Skeletal muscle satellite cell (primary cell): ENCODE data around the gene PCDHGA1.

Experiments
- H3K27me3 ChIP-seq: 2 replicates; pipeline ENCODE4 v1.7.0; 2013; ENCODE audit warnings: low read length; ENCODE audit not compliant: control insufficient read depth, insufficient read depth
- H3K36me3 ChIP-seq: 2 replicates; pipeline ENCODE4 v1.7.0; 2013; ENCODE audit warnings: mild to moderate bottlenecking, control low read depth, low read length; ENCODE audit not compliant: insufficient read depth
- H3K4me1 ChIP-seq: 2 replicates; pipeline ENCODE4 v1.7.0; 2013; ENCODE audit warnings: low read length; ENCODE audit not compliant: control insufficient read depth, insufficient read depth
- H3K4me2 ChIP-seq: 2 replicates; pipeline ENCODE4 v1.7.0; 2013; ENCODE audit warnings: mild to moderate bottlenecking, low read length
- H3K4me3 ChIP-seq: 2 replicates; pipeline ENCODE4 v1.7.0; 2013; ENCODE audit warnings: low read length
- H3K9ac ChIP-seq: 2 replicates; pipeline ENCODE4 v1.7.0; 2013; ENCODE audit warnings: mild to moderate bottlenecking, low read depth, low read length, moderate library complexity
- H3K9me3 ChIP-seq: replicated peaks from 2 replicates; pipeline ENCODE4 v1.7.0; 2013; ENCODE audit warnings: mild to moderate bottlenecking, control low read depth, low read length

PCDHGA1 gene

DNA sequence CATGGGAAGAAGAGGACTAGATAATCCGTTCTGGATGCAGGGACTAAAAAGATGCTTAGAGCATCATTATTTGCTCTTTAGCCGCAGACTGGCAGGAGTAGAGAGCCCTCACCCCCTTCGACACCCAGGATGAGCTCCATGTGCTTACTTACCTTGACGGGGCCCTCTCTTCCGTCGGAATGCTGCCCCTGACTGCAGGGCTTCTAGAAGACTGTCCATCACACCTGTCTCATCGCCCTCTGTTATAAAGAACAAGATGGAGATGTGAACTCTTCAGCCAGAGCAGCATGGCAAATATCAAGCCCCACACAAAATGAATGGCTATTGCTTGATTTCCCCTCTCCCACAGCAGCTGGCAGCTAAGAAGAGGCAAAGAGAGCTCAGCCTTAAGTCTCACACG lies 193.7 kb downstream of the PCDHGA1 start:
- Histone ChIP-seq H3K4me2 (peak overlapping the region; percentile 25), H3K9ac (peak overlapping the region; percentile 28), H3K36me3 (peaks cover 22% of the 10 kb centered on the region), H3K27me3 (no peaks in the 10 kb centered on the region), H3K4me1 (peaks cover 72% of the 10 kb centered on the region), H3K9me3 (no peaks in the 10 kb centered on the region), H3K4me3 (no peak overlapping the region)

DNA sequence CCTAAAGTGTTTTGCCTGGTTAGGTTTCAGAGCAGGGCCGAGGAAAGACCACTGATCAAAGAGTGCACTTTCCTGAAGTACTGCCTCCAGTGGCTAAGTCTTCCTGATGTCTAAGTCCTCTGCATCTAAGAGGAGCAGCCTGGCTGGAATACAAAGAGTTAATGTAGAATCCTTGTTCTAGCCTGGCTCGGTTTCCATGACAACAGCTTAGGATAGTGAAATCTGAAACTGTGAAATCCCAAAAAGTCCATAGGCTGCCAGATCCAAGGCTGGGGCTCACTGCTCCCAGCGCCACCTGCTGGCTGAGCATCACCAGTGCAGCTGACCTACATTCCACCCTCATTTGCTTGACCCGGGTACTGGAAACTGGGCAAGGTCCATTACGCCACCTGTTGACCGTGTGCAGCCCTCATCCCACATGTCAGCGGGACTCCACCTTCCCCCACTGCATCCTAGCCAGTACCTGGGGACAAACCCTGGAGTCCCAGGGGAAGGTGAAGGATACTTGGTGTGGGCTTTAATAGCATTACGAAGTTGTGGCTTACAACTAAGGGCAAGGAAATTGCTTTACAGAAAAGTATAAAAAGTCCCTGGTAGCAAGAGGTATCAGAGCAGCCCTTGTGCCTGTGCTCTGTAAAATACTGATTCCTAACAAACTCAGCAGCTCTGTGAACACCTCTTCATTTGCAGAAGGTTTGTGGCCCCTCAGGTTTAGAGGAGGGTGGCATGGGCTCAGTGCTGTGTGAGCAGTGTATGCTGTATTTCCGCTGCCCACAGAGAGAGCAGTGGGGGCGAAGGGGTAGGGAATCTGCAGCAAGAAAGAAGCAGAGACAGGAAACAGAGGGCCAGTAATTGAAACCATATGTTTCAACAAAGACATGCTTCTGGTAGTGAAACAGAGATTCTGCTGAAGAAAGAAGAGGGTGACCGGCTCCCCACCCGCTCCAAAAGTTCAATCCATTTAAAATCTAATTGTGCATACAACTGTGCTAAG lies 194.6 kb downstream of the PCDHGA1 start:
- Histone ChIP-seq H3K4me3 (no peak overlapping the region), H3K9me3 (no peaks in the 10 kb centered on the region), H3K4me2 (peak overlapping the region; percentile 39), H3K36me3 (peaks cover 22% of the 10 kb centered on the region), H3K9ac (peak overlapping the region; percentile 28), H3K4me1 (peaks cover 72% of the 10 kb centered on the region), H3K27me3 (no peaks in the 10 kb centered on the region)

DNA sequence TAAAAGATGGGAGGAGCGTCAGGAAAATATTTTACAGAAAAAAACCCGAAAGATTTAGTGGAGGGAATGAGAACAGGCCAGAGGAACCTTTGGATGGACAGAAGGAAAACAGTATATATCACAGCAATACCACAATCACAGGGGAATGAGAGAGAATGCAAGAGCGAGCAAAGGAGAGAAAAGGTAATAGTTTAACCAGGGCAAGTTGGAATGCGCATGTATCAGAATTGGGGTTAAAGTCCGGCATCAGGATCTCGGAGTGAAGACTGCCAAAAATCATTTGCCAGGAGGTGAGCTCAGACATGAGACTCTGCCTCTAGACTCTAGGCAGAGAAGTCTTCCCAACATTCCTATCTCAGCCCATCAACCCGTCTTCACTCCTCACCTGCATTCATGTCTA lies 195.3 kb downstream of the PCDHGA1 start:
- peaks cover 22% of the 10 kb centered on the region for H3K36me3 ChIP-seq
- H3K27me3 ChIP-seq: no peaks in the 10 kb centered on the region
- H3K4me3 ChIP-seq: no peak overlapping the region
- peaks cover 65% of the 10 kb centered on the region for H3K4me1 ChIP-seq
- peak overlapping the region; percentile 39 for H3K4me2 ChIP-seq
- H3K9me3 ChIP-seq: no peaks in the 10 kb centered on the region
- H3K9ac ChIP-seq: no peak overlapping the region

DNA sequence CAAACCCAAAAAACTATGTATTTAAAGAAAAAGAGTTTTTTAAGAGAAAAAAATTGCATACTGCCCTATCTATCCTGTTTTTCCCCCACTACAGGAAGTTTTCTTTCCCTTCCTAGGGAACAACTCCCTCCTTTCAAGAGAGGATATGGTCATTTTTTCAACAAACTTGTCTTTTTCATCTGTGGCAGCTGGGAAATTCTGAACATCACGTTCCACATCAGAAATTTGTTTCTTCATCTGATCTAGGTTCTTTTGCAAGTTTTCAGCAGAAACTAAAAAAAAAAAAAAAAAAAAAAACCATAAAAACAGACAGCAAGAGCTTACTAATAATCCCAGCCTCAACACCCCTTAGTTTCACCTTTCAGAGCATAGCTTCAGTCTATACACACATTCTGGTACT lies 197.1 kb downstream of the PCDHGA1 start:
- Histone ChIP-seq H3K9me3 (no peaks in the 10 kb centered on the region), H3K9ac (no peak overlapping the region), H3K4me1 (peaks cover 50% of the 10 kb centered on the region), H3K4me2 (no peak overlapping the region), H3K4me3 (no peak overlapping the region), H3K36me3 (peaks cover 22% of the 10 kb centered on the region), H3K27me3 (no peaks in the 10 kb centered on the region)

DNA sequence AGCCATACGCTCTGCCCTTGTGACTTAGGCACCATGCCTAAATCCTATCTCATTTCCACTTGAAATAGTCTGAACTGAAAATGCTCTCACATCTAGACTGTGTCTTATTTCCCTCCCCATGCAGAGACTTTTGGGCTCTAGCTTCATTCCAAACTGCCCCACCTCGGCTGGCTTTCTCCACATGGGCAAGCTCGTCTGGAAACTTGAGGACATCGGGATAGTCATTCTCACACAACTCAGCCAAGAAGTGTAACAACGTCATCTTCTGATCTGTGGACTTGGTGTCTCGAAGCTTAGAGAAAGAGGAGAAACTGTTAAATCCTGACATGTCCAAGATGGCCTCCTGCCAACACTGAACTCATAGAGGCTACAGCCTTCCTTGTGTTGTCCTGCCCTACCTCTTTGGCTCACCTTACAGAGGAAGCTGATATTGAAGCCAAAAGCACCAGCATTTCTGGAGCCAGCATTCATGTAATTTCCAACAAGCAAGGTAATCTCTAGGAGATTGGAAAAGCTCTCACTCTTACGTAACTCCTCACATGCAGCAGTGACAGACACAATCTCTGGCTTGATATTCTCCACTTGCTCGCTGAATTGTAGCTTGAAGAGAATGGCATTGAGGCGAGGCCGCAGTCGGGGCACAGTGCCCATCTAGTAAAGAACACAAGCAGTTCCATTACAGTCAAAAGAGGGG lies 198.1 kb downstream of the PCDHGA1 start:
- H3K4me2 ChIP-seq: peak overlapping the region; percentile 29
- H3K36me3 ChIP-seq: peaks cover 16% of the 10 kb centered on the region
- H3K9ac ChIP-seq: peak overlapping the region; percentile 47
- peaks cover 50% of the 10 kb centered on the region for H3K4me1 ChIP-seq
- H3K4me3 ChIP-seq: no peak overlapping the region
- no peaks in the 10 kb centered on the region for H3K9me3 ChIP-seq
- no peaks in the 10 kb centered on the region for H3K27me3 ChIP-seq

DNA sequence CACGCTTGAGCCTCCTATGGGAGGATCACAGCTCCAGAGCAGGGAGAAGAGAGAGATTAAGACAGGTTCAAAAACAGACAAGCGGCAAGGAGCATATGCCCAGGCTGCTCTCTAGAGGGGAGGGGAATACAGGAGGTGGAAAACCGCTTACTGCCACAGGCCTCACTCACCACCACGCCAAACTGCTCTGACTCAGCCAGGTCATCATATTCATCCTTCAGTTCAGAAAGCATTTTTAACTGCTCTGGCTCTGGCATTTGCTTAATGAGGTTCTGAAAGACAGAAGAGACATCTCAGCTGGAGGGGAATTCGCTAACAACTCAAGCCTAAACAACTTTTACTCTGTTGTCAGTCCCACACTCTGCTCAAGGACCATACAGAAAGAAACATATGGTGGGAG lies 198.7 kb downstream of the PCDHGA1 start:
- Histone ChIP-seq H3K4me2 (peak overlapping the region; percentile 29), H3K36me3 (peaks cover 15% of the 10 kb centered on the region), H3K4me1 (peaks cover 47% of the 10 kb centered on the region), H3K27me3 (no peaks in the 10 kb centered on the region), H3K9ac (peak overlapping the region; percentile 47), H3K4me3 (no peak overlapping the region), H3K9me3 (no peaks in the 10 kb centered on the region)

DNA sequence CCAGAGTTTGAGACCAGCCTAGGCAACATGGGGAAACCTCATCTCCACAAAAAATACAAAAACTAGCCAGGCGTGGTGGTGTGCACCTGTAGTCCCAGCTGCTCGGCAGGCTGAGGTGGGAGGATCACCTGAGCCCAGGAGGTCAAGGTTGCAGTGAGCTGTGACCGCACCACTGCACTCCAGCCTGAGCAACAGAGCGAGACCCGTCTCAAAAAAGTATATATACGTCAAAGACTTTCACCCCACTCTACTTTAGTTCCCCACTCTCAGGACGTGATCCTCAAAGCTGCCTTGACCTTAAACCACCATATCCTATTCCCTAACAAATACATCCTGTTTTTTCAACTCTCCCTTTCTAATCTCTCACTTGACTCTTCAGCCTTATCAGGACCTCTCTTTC lies 199.6 kb downstream of the PCDHGA1 start:
- Histone ChIP-seq H3K27me3 (no peaks in the 10 kb centered on the region), H3K4me3 (no peak overlapping the region), H3K4me2 (no peak overlapping the region), H3K4me1 (peaks cover 40% of the 10 kb centered on the region), H3K9me3 (no peaks in the 10 kb centered on the region), H3K36me3 (peaks cover 15% of the 10 kb centered on the region), H3K9ac (no peak overlapping the region)

DNA sequence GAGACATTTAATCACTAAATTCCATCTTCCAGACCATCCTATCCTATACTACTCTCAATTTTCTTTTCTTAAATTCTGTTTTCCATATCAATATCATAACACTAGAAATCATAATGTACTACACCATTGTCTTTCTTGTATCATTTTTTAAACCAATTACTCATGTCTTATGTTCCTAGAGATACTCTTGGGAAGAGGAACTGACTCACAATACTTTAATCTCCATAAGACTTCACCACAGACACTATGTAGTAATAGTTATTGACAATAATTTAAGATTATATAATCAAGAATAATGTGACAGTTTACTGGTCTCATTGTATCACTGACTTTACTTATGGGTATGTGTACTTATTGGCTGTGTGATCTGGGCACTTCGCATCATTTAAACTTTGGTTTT lies 202.4 kb downstream of the PCDHGA1 start:
- no peaks in the 10 kb centered on the region for H3K27me3 ChIP-seq
- no peak overlapping the region for H3K9ac ChIP-seq
- H3K9me3 ChIP-seq: no peaks in the 10 kb centered on the region
- no peak overlapping the region for H3K4me3 ChIP-seq
- peaks cover 7% of the 10 kb centered on the region for H3K36me3 ChIP-seq
- no peak overlapping the region for H3K4me2 ChIP-seq
- H3K4me1 ChIP-seq: peaks cover 28% of the 10 kb centered on the region

DNA sequence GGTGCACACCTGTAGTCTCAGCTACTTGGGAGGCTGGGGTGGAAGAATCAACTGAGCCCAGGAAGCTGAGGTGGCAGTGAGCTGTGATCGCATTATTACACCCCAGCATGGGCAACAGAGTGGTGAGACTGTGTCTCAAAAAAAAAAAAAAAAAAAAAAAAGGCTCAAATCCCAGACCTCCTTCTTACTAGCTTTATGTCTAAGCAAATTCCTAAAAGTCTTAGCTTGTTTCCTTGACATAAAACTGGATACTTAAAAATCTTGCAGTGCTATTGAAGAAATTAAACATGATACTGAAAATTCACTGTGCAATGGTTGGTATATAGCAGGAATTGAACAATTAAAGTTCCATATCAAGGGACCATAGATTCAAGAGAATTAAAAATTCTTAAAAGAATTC lies 203.6 kb downstream of the PCDHGA1 start:
- Histone ChIP-seq H3K27me3 (no peaks in the 10 kb centered on the region), H3K4me2 (no peak overlapping the region), H3K4me1 (peaks cover 19% of the 10 kb centered on the region), H3K4me3 (no peak overlapping the region), H3K36me3 (no peaks in the 10 kb centered on the region), H3K9me3 (no peaks in the 10 kb centered on the region), H3K9ac (no peak overlapping the region)

DNA sequence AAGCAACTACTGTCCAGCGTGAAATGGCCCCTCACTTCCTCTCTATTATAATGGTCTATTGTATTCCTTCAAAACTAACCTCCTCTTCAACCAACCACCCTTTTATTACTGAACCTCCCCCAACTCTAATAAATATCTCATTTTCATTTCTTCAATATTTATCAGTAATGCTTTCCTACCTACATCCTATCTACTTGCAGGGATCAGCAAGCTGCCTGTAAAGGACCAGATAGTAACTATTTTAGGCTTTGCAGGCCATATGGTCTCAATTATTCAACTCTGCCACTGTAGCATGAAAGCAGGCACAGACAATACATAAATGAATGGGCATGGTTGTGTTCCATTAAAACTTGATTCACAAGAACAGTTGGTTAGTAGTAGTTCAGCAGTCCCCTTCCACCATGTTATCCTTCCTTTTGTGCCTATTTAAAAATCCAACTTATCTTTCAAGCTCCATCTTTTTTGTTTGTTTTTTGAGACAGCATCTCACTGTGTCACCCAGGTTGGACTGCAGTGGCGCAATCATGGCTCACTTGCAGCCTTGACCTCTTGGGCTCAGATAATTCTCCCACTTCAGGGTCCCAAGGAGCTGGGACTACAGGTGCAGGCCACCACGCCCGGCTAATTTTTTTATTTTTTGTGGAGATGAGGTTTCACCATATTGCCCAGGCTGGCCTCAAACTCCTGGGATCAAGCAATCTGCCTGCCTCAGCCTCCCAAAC lies 204.3 kb downstream of the PCDHGA1 start:
- H3K36me3 ChIP-seq: no peaks in the 10 kb centered on the region
- peaks cover 12% of the 10 kb centered on the region for H3K4me1 ChIP-seq
- H3K4me3 ChIP-seq: no peak overlapping the region
- no peak overlapping the region for H3K4me2 ChIP-seq
- no peak overlapping the region for H3K9ac ChIP-seq
- H3K9me3 ChIP-seq: no peaks in the 10 kb centered on the region
- no peaks in the 10 kb centered on the region for H3K27me3 ChIP-seq

DNA sequence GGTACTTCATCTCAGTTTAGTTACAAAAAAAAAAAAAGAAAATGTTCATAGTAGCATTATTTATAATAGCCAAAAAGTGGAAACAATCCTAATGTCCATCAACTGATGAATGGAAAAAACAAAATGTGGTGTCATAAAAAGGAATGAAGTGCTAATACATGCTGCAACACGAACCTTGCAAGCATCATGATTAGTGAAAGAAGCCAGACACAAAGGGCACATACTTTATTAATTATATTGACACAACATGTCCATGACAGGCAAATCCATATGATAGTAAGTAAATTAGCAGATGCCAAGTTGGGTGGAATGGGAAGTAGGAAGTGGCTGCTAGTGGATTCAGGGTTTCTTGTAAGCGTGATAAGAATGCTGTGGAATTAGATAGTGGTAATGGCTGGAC lies 212.7 kb downstream of the PCDHGA1 start:
- Histone ChIP-seq H3K9ac (no peak overlapping the region), H3K4me3 (no peak overlapping the region), H3K9me3 (peaks cover 4% of the 10 kb centered on the region), H3K4me2 (no peak overlapping the region), H3K27me3 (no peaks in the 10 kb centered on the region), H3K36me3 (peaks cover 13% of the 10 kb centered on the region), H3K4me1 (no peaks in the 10 kb centered on the region)
